ENCODE measurements around the gene TPST1.

GRCh38 chr7:66371096-66371824 lies 166.1 kb downstream of the TPST1 start:
- no peak for TF ChIP-seq NANOG (IDR thresholded peaks at IDR 0.05; ENCODE audit: insufficient read depth, low read depth, low read length, poor library complexity, severe bottlenecking)
- TF ChIP-seq CTCF (IDR thresholded peaks at IDR 0.05; ENCODE audit: control extremely low read depth in 1 of 3, insufficient read depth in 1 of 3, low read depth in 1 of 3, low read length in 3 of 3) = no peak
- TF ChIP-seq E2F6 (IDR thresholded peaks at IDR 0.05) = no peak
- TF ChIP-seq SIX5 (IDR thresholded peaks at IDR 0.05; ENCODE audit: low read depth, low read length) = no peak
- TF ChIP-seq EZH2 (IDR thresholded peaks at IDR 0.05; ENCODE audit: low read depth, low read length, severe bottlenecking) = no peak
- TF ChIP-seq POLR2AphosphoS5 (IDR thresholded peaks at IDR 0.05; ENCODE audit: low read depth, low read length) = no peak
- no peak for TF ChIP-seq KDM4A (IDR thresholded peaks at IDR 0.05; ENCODE audit: low read depth, low read length, severe bottlenecking)
- no peak for TF ChIP-seq TAF7 (optimal IDR thresholded peaks at IDR 0.05; ENCODE audit: borderline replicate concordance, low read depth, low read length)
- TF ChIP-seq TBP (IDR thresholded peaks at IDR 0.05; ENCODE audit: low read depth, low read length) = no peak
- TF ChIP-seq BRCA1 (IDR thresholded peaks at IDR 0.05; ENCODE audit: low read depth, low read length) = no peak
- no peak for TF ChIP-seq HDAC6 (IDR thresholded peaks at IDR 0.05; ENCODE audit: low read depth, low read length)

All from H1 (cell line).